IMR-90 (cell line): ENCODE data around the gene TEDC2. TPM values are rescaled to one million over a fixed set of nuclear protein-coding genes. Genes with fewer than 3 reads are reported as not detected.

Experiments used
- CTCF ChIP-seq: conservative IDR thresholded peaks from 2 replicates; pipeline ENCODE4 v1.5.1; 2012; ENCODE audit warnings: mild to moderate bottlenecking, low read depth, low read length, improper control_type of control experiment
- polyA plus RNA-seq, 3 experiments: library from polyadenylated mRNA; depleted of rRNA; stranded (reverse); fragments of >200 nt; gene quantifications; 2 replicates each; pipeline ENCODE4 v1.2.3, GENCODE V29; 2012; ENCODE audit warnings: low replicate concordance in 1 of 3
- total RNA-seq: library from RNA; depleted of rRNA; stranded (reverse); fragments of >200 nt; gene quantifications from 2 replicates; pipeline ENCODE4 v1.2.3, GENCODE V29; 2012

Gene TEDC2
- total and polyA plus RNA-seq, 2 of the 4 experiments (the other 2 are of a cell fraction): 3.6 to 7.3 TPM

GRCh38 chr16:2468725-2469398 is 9.0 kb downstream of the TEDC2 start (continued):
- TF ChIP-seq CTCF: no peak
